H1 (cell line): ENCODE results near the gene MRPL36. TPM values are rescaled to one million over a fixed set of nuclear protein-coding genes. Genes with fewer than 3 reads are reported as not detected.

Experiments used
- CTCF ChIA-PET: fragments of 300-600 bp; sonication (Branson Sonifier 250); formaldehyde crosslinking; loops from one replicate; lab custom pipeline; 2021; ENCODE audit not compliant: partially characterized antibody; lab: Charles Lee
- POLR2A ChIA-PET: fragments of 300-600 bp; sonication (Branson Sonifier 250); formaldehyde crosslinking; loops from one replicate; lab custom pipeline; 2021; ENCODE audit warnings: inconsistent platforms; ENCODE audit not compliant: partially characterized antibody; lab: Charles Lee
- DNase-seq, 2 experiments: peaks; one replicate each; pipeline versions ENCODE4 v3.0.0 to v3.0.0-alpha.2; 2010 to 2022; ENCODE audit warnings: low spot score in 2 of 2, low read depth in 1 of 2, mixed read lengths in 1 of 2
- FAIRE-seq: peaks from 2 replicates; lab custom pipeline; 2011; peaks lifted over from hg19 to GRCh38; lab: Jason Lieb, UNC
- H2AFZ ChIP-seq: 2 replicates; pipeline ENCODE4 v1.8.1; 2012; ENCODE audit warnings: low read length, inconsistent platforms
- H2AK5ac ChIP-seq: 2 replicates; pipeline ENCODE4 v1.6.1; 2013; ENCODE audit warnings: low read depth, low read length
- H2BK120ac ChIP-seq: replicated peaks from 2 replicates; pipeline ENCODE3; 2013; ENCODE audit warnings: low read depth, low read length, inconsistent platforms
- H2BK12ac ChIP-seq: 2 replicates; pipeline ENCODE4 v1.6.1; 2013; ENCODE audit warnings: low read depth, low read length
- H2BK15ac ChIP-seq: 2 replicates; pipeline ENCODE4 v1.6.1; 2013; ENCODE audit warnings: low read length
- H2BK20ac ChIP-seq: 2 replicates; pipeline ENCODE4 v1.6.1; 2013; ENCODE audit warnings: low read length
- H2BK5ac ChIP-seq: 2 replicates; pipeline ENCODE4 v1.6.1; 2013; ENCODE audit warnings: low read depth, low read length
- H3K14ac ChIP-seq: 2 replicates; pipeline ENCODE4 v1.6.1; 2013; ENCODE audit warnings: inconsistent platforms; ENCODE audit not compliant: insufficient read length
- H3K18ac ChIP-seq: 2 replicates; pipeline ENCODE4 v1.6.1; 2013; ENCODE audit warnings: low read length; ENCODE audit errors: extremely low read depth
- H3K23ac ChIP-seq: 2 replicates; pipeline ENCODE4 v1.6.1; 2013; ENCODE audit warnings: inconsistent platforms; ENCODE audit not compliant: insufficient read length
- H3K23me2 ChIP-seq: 2 replicates; pipeline ENCODE4 v1.6.1; 2013; ENCODE audit warnings: low read depth, low read length
- H3K27ac ChIP-seq: 2 replicates; pipeline ENCODE4 v1.6.1; 2011; ENCODE audit warnings: low read depth, low read length, inconsistent platforms
- H3K27me3 ChIP-seq, 4 experiments: replicated peaks in 1 of 4; 1 replicate in 1 of 4; 2 replicates in 3 of 4; pipeline versions ENCODE4 v1.6.1 to v1.8.1; 2011 to 2013; ENCODE audit warnings: low read length in 3 of 4, mild to moderate bottlenecking in 3 of 4, inconsistent platforms in 2 of 4, mixed read lengths in 2 of 4, moderate library complexity in 1 of 4; ENCODE audit not compliant: control insufficient read depth in 3 of 4, insufficient read depth in 3 of 4; ENCODE audit errors: extremely low read depth in 1 of 4
- H3K36me3 ChIP-seq, 4 experiments: 2 replicates each; pipeline versions ENCODE4 v1.6.1 to v1.8.1; 2011 to 2013; ENCODE audit warnings: mild to moderate bottlenecking in 4 of 4, low read length in 3 of 4, moderate library complexity in 2 of 4, control low read depth in 1 of 4, inconsistent platforms in 1 of 4; ENCODE audit not compliant: insufficient read depth in 4 of 4, control insufficient read depth in 2 of 4
- H3K4ac ChIP-seq: replicated peaks from 2 replicates; pipeline ENCODE3; 2013; ENCODE audit warnings: low read length, low read depth, mixed read lengths, inconsistent platforms; ENCODE audit not compliant: insufficient read length
- H3K4me1 ChIP-seq, 4 experiments: replicated peaks in 1 of 4; 1 replicate in 1 of 4; 2 replicates in 3 of 4; pipeline versions ENCODE4 v1.6.1 to v1.8.1; 2011 to 2013; ENCODE audit warnings: low read length in 3 of 4, inconsistent platforms in 2 of 4, mixed read lengths in 1 of 4; ENCODE audit not compliant: insufficient read depth in 4 of 4, control insufficient read depth in 3 of 4
- H3K4me2 ChIP-seq, 2 experiments: 2 replicates each; pipeline versions ENCODE4 v1.6.1 to v1.8.1; 2011 to 2013; ENCODE audit warnings: low read depth in 2 of 2, low read length in 2 of 2, control low read depth in 1 of 2, inconsistent platforms in 1 of 2, mild to moderate bottlenecking in 1 of 2; ENCODE audit not compliant: insufficient read depth in 1 of 2
- H3K4me3 ChIP-seq, 4 experiments: fragments of 200-600, 300-600 bp in 1 of 4; sonication (generic), shearing (Covaris generic), sonication (Bioruptor Twin) in 1 of 4; 2 replicates each; pipeline versions ENCODE4 v1.5.1 to v1.8.1; 2011 to 2016; ENCODE audit warnings: low read length in 4 of 4, low read depth in 3 of 4, control low read depth in 2 of 4, inconsistent platforms in 2 of 4, mild to moderate bottlenecking in 2 of 4, mixed read lengths in 1 of 4, moderate library complexity in 1 of 4; ENCODE audit not compliant: insufficient read depth in 2 of 4; ENCODE audit errors: extremely low read depth in 1 of 4
- H3K56ac ChIP-seq: replicated peaks from 2 replicates; pipeline ENCODE3; 2013; ENCODE audit warnings: low read depth, mild to moderate bottlenecking, mixed read lengths, low read length, inconsistent platforms; ENCODE audit not compliant: insufficient read length
- H3K79me1 ChIP-seq: 2 replicates; pipeline ENCODE4 v1.6.1; 2013; ENCODE audit warnings: low read depth, low read length, control low read depth
- H3K79me2 ChIP-seq, 2 experiments: 2 replicates each; pipeline versions ENCODE4 v1.6.1 to v1.8.1; 2012 to 2013; ENCODE audit warnings: low read length in 2 of 2, mild to moderate bottlenecking in 2 of 2, inconsistent platforms in 1 of 2; ENCODE audit not compliant: insufficient read depth in 2 of 2, control insufficient read depth in 1 of 2
- H3K9ac ChIP-seq, 4 experiments: replicated peaks in 1 of 4; 1 replicate in 1 of 4; 2 replicates in 3 of 4; pipeline versions ENCODE4 v1.6.1 to v1.8.1; 2011 to 2013; ENCODE audit warnings: low read depth in 3 of 4, low read length in 3 of 4, control low read depth in 2 of 4, mild to moderate bottlenecking in 2 of 4, moderate library complexity in 2 of 4, inconsistent platforms in 1 of 4; ENCODE audit errors: extremely low read depth in 1 of 4
- H3K9me3 ChIP-seq, 2 experiments: 2 replicates each; pipeline versions ENCODE4 v1.6.1 to v1.8.1; 2012 to 2013; ENCODE audit warnings: mild to moderate bottlenecking in 2 of 2, moderate library complexity in 2 of 2, control low read depth in 1 of 2, inconsistent platforms in 1 of 2, low read depth in 1 of 2, low read length in 1 of 2, mixed read lengths in 1 of 2; ENCODE audit not compliant: insufficient read depth in 2 of 2
- H4K20me1 ChIP-seq, 2 experiments: replicated peaks in 1 of 2; 2 replicates each; pipeline versions ENCODE3 to v1.8.1; 2011 to 2013; ENCODE audit warnings: inconsistent platforms in 2 of 2, low read length in 2 of 2, mild to moderate bottlenecking in 1 of 2; ENCODE audit not compliant: insufficient read depth in 2 of 2, control insufficient read depth in 1 of 2
- H4K5ac ChIP-seq: 2 replicates; pipeline ENCODE4 v1.6.1; 2013; ENCODE audit warnings: low read length, low read depth, mixed read lengths, inconsistent platforms; ENCODE audit not compliant: insufficient read length
- H4K8ac ChIP-seq: 2 replicates; pipeline ENCODE4 v1.8.0; 2013; ENCODE audit warnings: mild to moderate bottlenecking, moderate library complexity, low read length, inconsistent platforms; ENCODE audit not compliant: insufficient read depth; ENCODE audit errors: extremely low read depth
- H4K91ac ChIP-seq: replicated peaks from 2 replicates; pipeline ENCODE3; 2013; ENCODE audit warnings: low read length, mixed read lengths, inconsistent platforms; ENCODE audit not compliant: insufficient read length
- PHF8 ChIP-seq: fragments of 200-600 bp; sonication (generic); conservative IDR thresholded peaks from 2 replicates; pipeline ENCODE4 v1.7.1; 2012; ENCODE audit warnings: low read depth, mild to moderate bottlenecking, inconsistent platforms, low read length, moderate library complexity
- POLR2AphosphoS5 ChIP-seq: IDR thresholded peaks from 2 replicates; pipeline ENCODE4 v1.6.1; 2011; ENCODE audit warnings: low read depth, low read length
- WGBS, 2 experiments: shearing (Covaris generic) in 1 of 2; methylation state at CpG; one replicate each; pipeline versions ENCODE4 v1.1.6 to v1.1.7; 2013 to 2015; ENCODE audit warnings: low lambda C conversion rate in 2 of 2, mixed read lengths in 2 of 2, inconsistent platforms in 1 of 2, low coverage in 1 of 2, missing lambda C conversion rate in 1 of 2; ENCODE audit not compliant: insufficient replicate concordance in 2 of 2, insufficient coverage in 1 of 2, insufficient read length in 1 of 2; ENCODE audit errors: extremely low coverage in 1 of 2, missing lambda C conversion rate in 1 of 2; 5-methylcytosine and 5-hydroxymethylcytosine counted together
- polyA plus RNA-seq, 7 experiments: library from polyadenylated mRNA; depleted of rRNA in 3 of 7; stranded (reverse) in 5 of 7; unstranded in 2 of 7; fragments of >200 nt in 5 of 7; fragments of 200-250 nt in 2 of 7; gene quantifications; 1 replicate in 5 of 7; 2 replicates in 1 of 7; 4 replicates in 1 of 7; pipeline versions ENCODE4 v1.2.1 to v1.2.3, GENCODE V29; 2011 to 2013; ENCODE audit warnings: missing spikeins in 2 of 7, mixed read lengths in 2 of 7
- total RNA-seq: library from RNA; stranded (reverse); fragmentation: NEBNext Ultra II Directional; extraction: Animal tissue kit (Norgen Biotek cat#: 25700); gene quantifications from 2 replicates; pipeline ENCODE4 v1.2.1, GENCODE V29; 2021

Gene MRPL36
- total and polyA plus RNA-seq, 2 of the 8 experiments (the other 6 are each of a cell fraction or from before 2014, with no cell fraction given): 56.3 to 81.5 TPM

GRCh38 chr5:1796371-1797102, 3.1 kb downstream of the MRPL36 start:
- no peak overlapping the region for H3K4me3 ChIP-seq
- no peak overlapping the region for H2BK12ac ChIP-seq
- H2BK20ac ChIP-seq: no peak overlapping the region
- POLR2A ChIA-PET: interaction anchor here (1.4 kb wide), 1 partner anchor 12 kb away, joined by 3 read pairs; no protein-coding TSS in a partner anchor
- TF ChIP-seq POLR2AphosphoS5 (peak; percentile 18; the same call in 1 of the 2 replicates), PHF8 (no peak)
- TF ChIP-seq, all 59 proteins: peak for 1
- no peak overlapping the region; the same call in 1 of the 2 replicates for H2BK5ac ChIP-seq
- H3K9ac ChIP-seq: no peak overlapping the region
- H4K20me1 ChIP-seq: peaks cover 8 to 9% of the 10 kb centered on the region in 2 experiments
- H3K36me3 ChIP-seq: peaks cover 14 to 21% (median 16%) of the 10 kb centered on the region in 4 experiments
- no peak overlapping the region for H2AFZ ChIP-seq
- no peak overlapping the region for H3K23ac ChIP-seq
- no peaks in the 10 kb centered on the region for H3K9me3 ChIP-seq
- peaks cover 0 to 7% (median 3%) of the 10 kb centered on the region in 4 experiments; a peak in 6 of 7 replicates for H3K4me1 ChIP-seq
- 0 out of 2 replicates have a peak overlapping the region, but pooled peaks have one; percentile 48 for H2AK5ac ChIP-seq
- no peak overlapping the region for H4K5ac ChIP-seq
- no peak overlapping the region for H3K14ac ChIP-seq
- H4K8ac ChIP-seq: no peak overlapping the region; the same call in 1 of the 2 replicates
- H3K18ac ChIP-seq: no peak overlapping the region
- peaks cover 17% of the 10 kb centered on the region for H3K23me2 ChIP-seq
- no peak overlapping the region for H3K4ac ChIP-seq
- CTCF ChIA-PET: no interaction called here
- FAIRE-seq: no peak
- H2BK15ac ChIP-seq: no peak overlapping the region
- H4K91ac ChIP-seq: no peak overlapping the region
- H3K79me2 ChIP-seq: peaks cover 0 to 25% of the 10 kb centered on the region in 2 experiments; a peak in 2 of 4 replicates
- no peak for DNase-seq
- 91% methylated on average over 21 of the region's 21 CpGs; no CpG with 5 or more reads in 1 of the 2 experiments for WGBS, 2 experiments
- H3K79me1 ChIP-seq: peaks cover 10% of the 10 kb centered on the region; the same call in 1 of the 2 replicates
- no peak overlapping the region for H3K56ac ChIP-seq
- H3K27ac ChIP-seq: no peak overlapping the region
- no peak overlapping the region for H3K4me2 ChIP-seq
- no peak overlapping the region for H2BK120ac ChIP-seq
- H3K27me3 ChIP-seq: no peaks in the 10 kb centered on the region
